BLaER1 (cell line): ENCODE results near the gene PDSS2.
"Not testable (repeated sequence)": the region's sequence is repeated elsewhere in the genome, so short reads cannot be mapped to it uniquely, and the experiment has no call there.

Experiments used
- H3K27ac ChIP-seq: shearing (Covaris generic); formaldehyde crosslinking; 2 replicates; pipeline ENCODE4 v1.8.1; 2022
- H3K27me3 ChIP-seq: shearing (Covaris generic); formaldehyde crosslinking; 2 replicates; pipeline ENCODE4 v1.8.1; 2022
- H3K36me3 ChIP-seq: shearing (Covaris generic); formaldehyde crosslinking; 2 replicates; pipeline ENCODE4 v1.8.1; 2022
- H3K4me1 ChIP-seq: shearing (Covaris generic); formaldehyde crosslinking; 2 replicates; pipeline ENCODE4 v1.8.1; 2022
- H3K4me2 ChIP-seq: shearing (Covaris generic); formaldehyde crosslinking; 2 replicates; pipeline ENCODE4 v1.8.1; 2022
- H3K4me3 ChIP-seq: shearing (Covaris generic); formaldehyde crosslinking; 2 replicates; pipeline ENCODE4 v1.8.1; 2022
- H3K9ac ChIP-seq: shearing (Covaris generic); formaldehyde crosslinking; 2 replicates; pipeline ENCODE4 v1.8.1; 2022
- H3K9me3 ChIP-seq: shearing (Covaris generic); formaldehyde crosslinking; 2 replicates; pipeline ENCODE4 v1.8.1; 2022
- H4K20me1 ChIP-seq: shearing (Covaris generic); formaldehyde crosslinking; 2 replicates; pipeline ENCODE4 v1.8.1; 2022
- Cebpa-rat ChIP-seq: shearing (Covaris generic); IDR thresholded peaks from 2 replicates; pipeline ENCODE4 v1.8.1; 2022

Gene PDSS2

DNA sequence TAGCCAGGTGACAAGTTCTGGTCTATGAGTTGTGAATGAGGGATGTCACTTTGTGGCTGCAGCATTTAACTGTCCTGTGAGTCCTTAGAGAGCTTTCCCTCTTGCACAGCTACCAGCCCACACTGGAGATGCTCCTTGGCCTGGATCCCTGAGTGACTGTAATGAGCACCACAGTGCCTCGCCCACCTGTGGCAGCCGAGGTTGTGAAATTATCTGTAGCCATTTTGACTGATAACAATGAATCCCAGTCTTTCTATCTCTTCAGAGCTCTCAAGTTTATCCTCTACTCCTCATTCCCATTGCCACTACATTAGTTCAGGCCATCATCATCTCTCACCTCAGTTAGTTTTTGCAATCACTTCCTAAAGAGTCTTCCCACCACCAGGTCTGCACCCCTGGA, 302.7 kb downstream of the PDSS2 start:
- H3K4me1 ChIP-seq, result no peaks in the 10 kb centered on the region
- no peak overlapping the region for H3K27ac ChIP-seq

DNA sequence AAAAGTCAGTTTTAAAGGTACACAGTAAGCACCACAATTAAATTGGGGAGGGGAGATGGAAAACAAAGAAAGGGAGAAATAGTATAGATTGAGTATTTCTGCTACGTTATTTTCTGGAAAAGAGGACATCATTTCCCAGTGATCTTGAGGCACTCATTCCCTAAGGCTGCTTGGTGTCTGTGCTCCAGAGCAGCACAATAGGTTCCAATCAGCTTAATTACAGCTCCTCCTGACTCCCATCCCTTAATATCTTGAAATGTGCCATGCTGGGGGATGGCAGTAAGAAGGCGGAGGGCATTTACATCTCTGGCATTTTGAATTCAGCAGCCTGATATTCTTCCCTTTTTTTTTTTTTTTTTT, 304.6 kb downstream of the PDSS2 start:
- TF ChIP-seq Cebpa-rat, result no peak
- Histone ChIP-seq H3K9me3 (no peaks in the 10 kb centered on the region), H3K27ac (no peak overlapping the region), H3K4me1 (no peaks in the 10 kb centered on the region), H4K20me1 (no peaks in the 10 kb centered on the region), H3K4me2 (no peak overlapping the region), H3K27me3 (no peaks in the 10 kb centered on the region), H3K4me3 (no peak overlapping the region), H3K36me3 (no peaks in the 10 kb centered on the region), H3K9ac (no peak overlapping the region)

More for the DNA sequence above, 302.7 kb downstream of the PDSS2 start:
- no peaks in the 10 kb centered on the region for H3K9me3 ChIP-seq
- TF ChIP-seq Cebpa-rat, result no peak
- H3K36me3 ChIP-seq, result no peaks in the 10 kb centered on the region
- no peak overlapping the region for H3K4me2 ChIP-seq
- H3K4me3 ChIP-seq, result no peak overlapping the region
- H3K9ac ChIP-seq, result no peak overlapping the region
- H4K20me1 ChIP-seq, result no peaks in the 10 kb centered on the region
- H3K27me3 ChIP-seq, result no peaks in the 10 kb centered on the region

DNA sequence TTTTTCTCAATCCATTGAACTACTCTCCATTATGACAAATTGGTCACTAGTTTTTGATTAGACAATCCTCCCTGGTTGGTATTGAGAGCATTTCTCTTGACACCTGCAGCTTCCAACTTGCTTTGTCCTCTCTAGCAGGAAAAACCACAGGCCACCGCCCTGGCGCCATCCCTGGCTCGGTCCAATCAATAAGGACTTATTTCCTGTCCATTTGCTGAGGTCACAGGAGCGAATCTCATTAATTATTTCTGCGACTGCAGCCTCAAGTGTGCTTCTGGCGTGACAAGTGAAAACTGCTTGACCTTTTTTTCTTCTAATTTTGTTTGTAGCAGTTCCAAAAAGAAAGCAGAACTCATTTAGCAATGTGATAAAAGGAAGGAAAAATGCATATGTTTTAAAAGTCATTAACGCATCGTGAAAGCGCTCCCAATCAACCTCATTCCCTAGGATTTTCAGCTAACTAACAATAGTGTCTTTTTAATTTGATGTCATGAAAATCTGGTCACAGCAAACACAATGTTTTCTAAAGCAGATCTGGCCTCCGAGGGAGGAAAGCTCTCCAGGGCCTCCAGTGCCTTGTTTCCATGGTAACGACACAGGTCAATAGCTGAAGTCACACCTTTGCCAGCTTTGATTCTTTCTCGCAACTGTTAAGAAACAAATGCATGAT, 305.1 kb downstream of the PDSS2 start:
- Histone ChIP-seq H3K4me2 (no peak overlapping the region), H4K20me1 (no peaks in the 10 kb centered on the region), H3K36me3 (no peaks in the 10 kb centered on the region), H3K9ac (no peak overlapping the region), H3K4me1 (no peaks in the 10 kb centered on the region), H3K9me3 (no peaks in the 10 kb centered on the region), H3K27ac (no peak overlapping the region), H3K27me3 (no peaks in the 10 kb centered on the region), H3K4me3 (no peak overlapping the region)
- no peak for TF ChIP-seq Cebpa-rat

DNA sequence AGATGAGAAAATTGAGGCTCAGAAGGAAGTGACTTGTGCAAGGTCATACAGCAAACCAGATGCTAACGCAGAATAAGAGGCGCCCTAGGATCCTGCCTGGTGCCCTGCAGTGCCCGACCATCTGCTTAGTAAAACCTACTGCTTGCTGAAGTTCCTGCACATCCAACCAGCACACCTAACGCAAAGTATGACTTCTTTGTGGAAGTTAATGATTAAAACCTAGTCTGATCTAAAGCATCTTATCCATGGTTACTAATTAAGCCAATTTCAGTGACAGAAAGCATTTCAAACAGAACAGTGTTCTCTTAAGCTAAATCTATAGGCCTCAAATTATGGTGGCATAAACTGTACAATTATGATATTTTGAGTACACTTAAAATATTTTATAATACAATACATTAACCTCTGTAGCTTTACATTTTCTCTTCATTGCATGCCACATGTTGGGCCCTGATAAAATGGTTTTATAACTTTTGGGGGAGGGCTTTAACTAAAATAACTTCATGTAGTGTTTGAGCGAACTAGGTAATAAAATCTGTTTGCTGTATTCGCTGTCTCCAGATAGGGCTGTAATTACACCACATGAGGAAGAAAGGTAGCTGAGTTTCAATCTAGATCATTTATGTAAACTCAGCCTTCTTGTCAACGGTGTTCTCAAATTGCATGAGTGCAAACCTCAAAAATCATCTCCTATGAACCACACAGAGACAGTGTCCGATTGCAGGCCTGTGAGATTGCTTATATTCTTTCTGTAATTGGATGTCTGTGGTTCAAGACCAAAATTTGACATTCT, 306.5 kb downstream of the PDSS2 start:
- no peak overlapping the region for H3K27ac ChIP-seq
- no peak for TF ChIP-seq Cebpa-rat
- H3K4me2 ChIP-seq, result no peak overlapping the region
- H3K9me3 ChIP-seq, result no peaks in the 10 kb centered on the region
- H3K27me3 ChIP-seq, result no peaks in the 10 kb centered on the region
- no peaks in the 10 kb centered on the region for H4K20me1 ChIP-seq
- no peak overlapping the region for H3K9ac ChIP-seq
- H3K36me3 ChIP-seq, result no peaks in the 10 kb centered on the region
- H3K4me1 ChIP-seq, result no peaks in the 10 kb centered on the region
- no peak overlapping the region for H3K4me3 ChIP-seq

DNA sequence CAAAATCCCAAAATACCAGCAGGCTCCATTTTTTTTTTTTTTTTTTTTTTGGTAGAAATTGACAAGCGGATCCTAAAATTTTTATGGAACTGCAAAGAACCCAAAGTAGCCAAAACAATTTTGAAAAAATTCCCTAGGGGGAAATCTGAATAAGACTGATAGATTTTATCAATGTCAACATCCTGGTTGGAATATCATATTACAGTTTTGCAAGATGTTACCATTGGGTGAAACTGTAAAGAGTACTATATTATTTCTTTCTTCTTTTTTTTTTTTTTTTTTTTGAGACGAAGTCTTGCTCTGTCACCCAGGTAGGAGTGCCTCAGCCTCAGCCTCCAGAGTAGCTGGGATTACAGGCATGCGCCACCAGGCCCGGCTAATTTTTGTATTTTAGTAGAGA, 314.7 kb downstream of the PDSS2 start:
- Histone ChIP-seq H3K4me2 (no peak overlapping the region), H3K27ac (no peak overlapping the region), H3K27me3 (no peaks in the 10 kb centered on the region), H3K4me1 (peaks cover 6% of the 10 kb centered on the region), H3K9me3 (no peaks in the 10 kb centered on the region), H3K4me3 (no peak overlapping the region), H4K20me1 (no peaks in the 10 kb centered on the region), H3K9ac (no peak overlapping the region), H3K36me3 (no peaks in the 10 kb centered on the region)
- no peak for TF ChIP-seq Cebpa-rat

DNA sequence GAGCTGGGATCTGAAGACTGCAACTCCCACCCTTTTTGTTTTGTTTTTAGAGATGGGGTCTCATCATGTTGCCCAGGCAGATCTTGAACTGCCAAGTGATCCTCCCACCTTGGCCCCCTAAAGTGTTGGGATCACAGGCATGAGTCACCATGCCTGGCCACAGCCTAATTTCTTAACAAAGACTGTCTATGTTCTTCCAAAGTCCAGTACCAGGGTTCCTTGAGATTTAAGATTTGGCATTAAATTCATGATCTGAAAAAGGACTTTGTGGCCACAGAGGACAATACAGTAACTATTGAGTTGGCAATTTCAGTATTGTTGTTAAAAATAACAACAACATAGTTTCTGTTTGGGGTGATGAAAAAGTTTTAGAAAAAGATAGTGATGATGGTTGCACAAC, 315.4 kb downstream of the PDSS2 start:
- no peak for TF ChIP-seq Cebpa-rat
- Histone ChIP-seq H3K4me1 (peaks cover 6% of the 10 kb centered on the region), H3K4me2 (no peak overlapping the region)

DNA sequence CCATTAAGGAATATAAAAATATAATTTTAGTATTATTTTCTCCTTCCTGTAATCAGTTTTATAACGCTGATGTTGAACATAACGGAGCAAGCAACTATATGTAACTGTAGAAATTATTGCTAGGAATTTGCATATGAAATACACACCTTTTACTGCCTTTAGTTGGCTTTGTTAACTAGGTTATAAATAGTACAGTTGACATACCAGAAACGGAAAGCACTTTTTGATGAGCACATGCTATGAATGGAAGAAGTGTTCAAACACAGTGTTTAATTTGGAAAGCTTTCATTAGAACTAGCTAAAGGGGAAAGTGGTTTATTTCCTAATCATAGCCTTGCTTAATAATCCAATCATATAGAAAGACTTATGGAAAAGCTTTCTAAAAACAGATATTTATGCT, 318.8 kb downstream of the PDSS2 start:
- Histone ChIP-seq H3K9ac (no peak overlapping the region), H4K20me1 (no peaks in the 10 kb centered on the region), H3K27ac (no peak overlapping the region), H3K36me3 (no peaks in the 10 kb centered on the region), H3K4me3 (no peak overlapping the region), H3K4me1 (peaks cover 6% of the 10 kb centered on the region), H3K4me2 (no peak overlapping the region), H3K9me3 (no peaks in the 10 kb centered on the region), H3K27me3 (no peaks in the 10 kb centered on the region)
- TF ChIP-seq Cebpa-rat, result no peak

More for the DNA sequence above, 315.4 kb downstream of the PDSS2 start:
- no peaks in the 10 kb centered on the region for H3K27me3 ChIP-seq
- no peak overlapping the region for H3K27ac ChIP-seq
- H3K36me3 ChIP-seq, result no peaks in the 10 kb centered on the region
- no peaks in the 10 kb centered on the region for H3K9me3 ChIP-seq
- no peak overlapping the region for H3K4me3 ChIP-seq
- no peaks in the 10 kb centered on the region for H4K20me1 ChIP-seq
- H3K9ac ChIP-seq, result no peak overlapping the region

DNA sequence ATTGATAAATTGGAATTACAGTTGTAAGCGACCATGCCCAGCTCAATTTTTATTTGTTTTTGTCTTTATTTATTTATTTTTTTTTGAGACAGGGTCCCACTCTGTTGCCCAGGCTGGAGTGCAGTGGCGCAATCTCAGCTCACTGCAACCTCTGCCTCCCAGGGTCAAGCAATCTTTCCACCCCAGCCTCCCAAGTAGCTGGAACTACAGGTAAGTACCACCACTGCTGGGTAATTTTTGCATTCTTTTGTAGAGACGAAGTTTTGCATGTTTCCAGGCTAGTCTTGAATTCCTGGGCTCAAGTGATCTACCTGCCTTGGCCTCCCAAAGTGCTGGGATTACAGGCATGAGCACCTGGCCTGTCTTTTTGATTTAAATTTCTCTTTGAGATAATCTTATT, 323.0 kb downstream of the PDSS2 start:
- not testable (repeated sequence) for H4K20me1 ChIP-seq, H3K9me3 ChIP-seq, H3K27me3 ChIP-seq, H3K36me3 ChIP-seq, H3K4me1 ChIP-seq, H3K4me2 ChIP-seq, H3K9ac ChIP-seq, H3K27ac ChIP-seq, H3K4me3 ChIP-seq

DNA sequence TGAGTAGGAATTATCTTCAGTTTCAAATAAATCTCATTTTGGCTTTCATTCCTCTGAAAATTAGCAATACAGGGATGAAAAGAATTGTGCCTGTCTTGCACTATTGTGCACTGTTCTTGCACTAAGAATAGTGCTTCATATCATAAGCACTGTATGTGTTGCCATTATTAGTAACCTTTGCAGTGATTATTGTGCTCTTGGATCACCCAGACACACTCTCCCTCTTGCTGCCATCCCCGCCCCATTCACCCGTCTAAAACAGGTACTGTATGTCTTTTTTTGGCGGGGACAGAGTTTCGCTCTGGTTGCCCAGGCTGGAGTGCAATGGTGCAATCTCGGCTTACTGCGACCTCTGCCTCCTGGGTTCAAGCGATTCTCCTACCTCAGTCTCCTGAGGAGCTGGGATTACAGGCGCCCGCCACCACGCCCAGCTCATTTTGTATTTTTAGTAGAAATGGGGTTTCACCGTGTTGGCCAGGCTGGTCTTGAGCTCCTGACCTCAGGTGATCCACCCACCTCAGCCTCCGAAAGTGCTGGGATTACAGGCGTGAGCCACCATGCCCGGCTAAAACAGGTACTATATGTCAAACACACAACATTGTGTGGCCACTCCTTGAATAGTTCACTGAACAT, 324.2 kb downstream of the PDSS2 start:
- not testable (repeated sequence) for H3K36me3 ChIP-seq, H4K20me1 ChIP-seq, H3K9me3 ChIP-seq, H3K4me1 ChIP-seq, H3K4me3 ChIP-seq, H3K27ac ChIP-seq, H3K9ac ChIP-seq, H3K4me2 ChIP-seq, H3K27me3 ChIP-seq

DNA sequence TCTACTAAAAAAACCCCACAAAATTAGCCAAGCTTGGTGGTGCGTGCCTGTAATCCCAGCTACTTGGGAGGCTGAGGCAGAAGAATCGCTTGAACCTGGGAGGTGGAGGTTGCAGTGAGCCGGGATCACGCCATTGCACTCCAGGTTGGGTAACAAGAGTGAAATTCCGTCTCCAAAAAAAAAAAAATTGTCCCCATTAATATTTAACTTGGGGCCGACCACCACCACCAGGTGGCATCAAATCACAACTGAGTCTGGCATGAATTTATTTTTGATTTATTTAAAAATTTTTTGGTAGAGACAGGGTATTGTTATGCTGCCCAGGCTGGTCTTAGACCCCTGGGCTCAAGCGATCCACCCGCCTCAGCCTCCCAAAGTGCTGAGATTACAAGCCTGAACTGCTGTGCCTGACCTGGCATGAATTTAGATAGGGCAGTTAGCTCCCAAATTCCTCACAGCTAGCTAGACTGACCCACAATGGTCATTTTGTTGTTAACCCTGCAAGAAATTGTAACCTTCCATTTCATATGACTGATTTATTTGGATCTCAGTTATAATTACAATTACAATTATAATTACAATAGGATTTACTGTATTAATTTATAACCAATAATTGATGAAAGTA, 326.9 kb downstream of the PDSS2 start:
- H3K4me2 ChIP-seq, result no peak overlapping the region
- TF ChIP-seq Cebpa-rat, result no peak
- H3K4me3 ChIP-seq, result no peak overlapping the region
- H3K27me3 ChIP-seq, result no peaks in the 10 kb centered on the region
- no peaks in the 10 kb centered on the region for H4K20me1 ChIP-seq
- H3K4me1 ChIP-seq, result peaks cover 13% of the 10 kb centered on the region
- no peaks in the 10 kb centered on the region for H3K9me3 ChIP-seq
- H3K36me3 ChIP-seq, result no peaks in the 10 kb centered on the region
- H3K27ac ChIP-seq, result no peak overlapping the region
- no peak overlapping the region for H3K9ac ChIP-seq
